Epithelial cell of proximal tubule (primary cell): ENCODE results near the gene COL6A5. TPM values are rescaled to one million over a fixed set of nuclear protein-coding genes. Genes with fewer than 3 reads are reported as not detected.

Source experiments
- DNase-seq: peaks from one replicate; pipeline ENCODE4 v3.0.0-alpha.2; 2011; ENCODE audit warnings: low read depth
- H3K4me3 ChIP-seq: 2 replicates; pipeline ENCODE4 v1.5.1; 2011; ENCODE audit warnings: low read depth, mild to moderate bottlenecking, low read length
- total RNA-seq: library from RNA; depleted of rRNA; stranded (reverse); fragments of >200 nt; gene quantifications from 2 replicates; pipeline ENCODE4 v1.2.3, GENCODE V29; 2015
- TF ChIP-seq, protein P1 (sequence below): conservative IDR thresholded peaks from 2 replicates; pipeline ENCODE4 v1.5.1; 2012; ENCODE audit warnings: low read depth, mild to moderate bottlenecking, low read length

The COL6A5 gene
- total RNA-seq, 1 donor from 2014 or later = not detected

DNA sequence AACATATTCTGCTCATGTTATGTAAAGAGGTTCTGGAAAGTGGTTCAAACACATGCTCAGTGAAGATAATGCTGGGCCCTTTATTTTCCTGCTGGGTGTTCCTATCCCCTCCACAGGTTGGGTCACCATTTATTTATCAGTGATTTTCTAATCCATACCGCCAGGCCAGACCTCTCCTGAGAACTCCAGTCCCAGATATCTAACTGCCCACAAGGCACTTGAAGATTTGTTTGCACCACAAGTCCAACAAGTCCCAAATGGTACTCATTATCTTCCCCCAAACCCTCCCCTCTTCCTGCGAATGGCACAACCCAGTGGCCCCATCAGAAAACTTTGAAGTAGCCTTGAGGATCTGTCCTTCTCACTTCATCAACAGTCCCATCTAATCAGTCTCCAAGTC lies 176.9 kb downstream of the COL6A5 start:
- DNase-seq = no peak
- TF ChIP-seq, protein P1, sequence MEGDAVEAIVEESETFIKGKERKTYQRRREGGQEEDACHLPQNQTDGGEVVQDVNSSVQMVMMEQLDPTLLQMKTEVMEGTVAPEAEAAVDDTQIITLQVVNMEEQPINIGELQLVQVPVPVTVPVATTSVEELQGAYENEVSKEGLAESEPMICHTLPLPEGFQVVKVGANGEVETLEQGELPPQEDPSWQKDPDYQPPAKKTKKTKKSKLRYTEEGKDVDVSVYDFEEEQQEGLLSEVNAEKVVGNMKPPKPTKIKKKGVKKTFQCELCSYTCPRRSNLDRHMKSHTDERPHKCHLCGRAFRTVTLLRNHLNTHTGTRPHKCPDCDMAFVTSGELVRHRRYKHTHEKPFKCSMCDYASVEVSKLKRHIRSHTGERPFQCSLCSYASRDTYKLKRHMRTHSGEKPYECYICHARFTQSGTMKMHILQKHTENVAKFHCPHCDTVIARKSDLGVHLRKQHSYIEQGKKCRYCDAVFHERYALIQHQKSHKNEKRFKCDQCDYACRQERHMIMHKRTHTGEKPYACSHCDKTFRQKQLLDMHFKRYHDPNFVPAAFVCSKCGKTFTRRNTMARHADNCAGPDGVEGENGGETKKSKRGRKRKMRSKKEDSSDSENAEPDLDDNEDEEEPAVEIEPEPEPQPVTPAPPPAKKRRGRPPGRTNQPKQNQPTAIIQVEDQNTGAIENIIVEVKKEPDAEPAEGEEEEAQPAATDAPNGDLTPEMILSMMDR = no peak
- H3K4me3 ChIP-seq = no peak overlapping the region

DNA sequence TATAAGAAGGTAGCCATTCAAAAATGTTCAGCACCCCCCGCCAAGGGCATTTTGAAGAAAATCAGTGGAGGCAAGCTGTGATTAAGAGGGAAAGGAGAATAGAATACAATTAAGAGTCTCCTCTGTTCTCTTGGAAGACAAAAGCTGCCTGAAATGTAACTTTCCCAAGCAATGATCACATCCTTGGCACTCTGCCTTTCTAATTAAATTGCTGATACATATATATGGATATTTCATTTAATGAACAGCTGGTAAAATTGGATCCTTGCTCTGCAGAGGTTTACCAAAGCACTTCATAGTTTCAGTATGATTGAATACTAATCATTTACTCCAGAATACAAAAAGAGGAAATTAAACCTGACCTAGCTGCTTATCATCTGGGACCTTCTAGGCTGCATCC lies 182.0 kb downstream of the COL6A5 start:
- no peak for DNase-seq
- TF ChIP-seq, protein P1 = no peak
- H3K4me3 ChIP-seq = no peak overlapping the region

DNA sequence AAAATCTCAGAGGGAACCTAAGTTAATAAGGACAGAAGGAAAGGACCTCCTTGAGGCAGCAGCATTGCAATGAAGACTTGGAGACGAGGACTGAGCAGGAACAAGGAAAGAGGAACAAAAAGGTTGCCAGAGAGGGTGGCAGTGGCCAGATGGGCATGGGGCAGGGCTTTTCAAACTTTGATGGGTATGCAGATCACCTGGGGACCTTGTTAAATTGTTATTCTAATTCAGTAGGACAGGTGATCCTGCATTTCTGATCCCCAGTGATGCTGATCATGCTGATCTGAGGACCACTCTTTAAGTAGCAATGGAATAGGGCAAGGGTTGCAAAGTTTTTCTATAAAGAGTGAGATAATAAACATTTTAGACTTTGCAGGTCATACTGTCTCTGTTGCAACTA lies 182.6 kb downstream of the COL6A5 start:
- no peak for DNase-seq
- no peak overlapping the region for H3K4me3 ChIP-seq
- TF ChIP-seq, protein P1 = no peak

DNA sequence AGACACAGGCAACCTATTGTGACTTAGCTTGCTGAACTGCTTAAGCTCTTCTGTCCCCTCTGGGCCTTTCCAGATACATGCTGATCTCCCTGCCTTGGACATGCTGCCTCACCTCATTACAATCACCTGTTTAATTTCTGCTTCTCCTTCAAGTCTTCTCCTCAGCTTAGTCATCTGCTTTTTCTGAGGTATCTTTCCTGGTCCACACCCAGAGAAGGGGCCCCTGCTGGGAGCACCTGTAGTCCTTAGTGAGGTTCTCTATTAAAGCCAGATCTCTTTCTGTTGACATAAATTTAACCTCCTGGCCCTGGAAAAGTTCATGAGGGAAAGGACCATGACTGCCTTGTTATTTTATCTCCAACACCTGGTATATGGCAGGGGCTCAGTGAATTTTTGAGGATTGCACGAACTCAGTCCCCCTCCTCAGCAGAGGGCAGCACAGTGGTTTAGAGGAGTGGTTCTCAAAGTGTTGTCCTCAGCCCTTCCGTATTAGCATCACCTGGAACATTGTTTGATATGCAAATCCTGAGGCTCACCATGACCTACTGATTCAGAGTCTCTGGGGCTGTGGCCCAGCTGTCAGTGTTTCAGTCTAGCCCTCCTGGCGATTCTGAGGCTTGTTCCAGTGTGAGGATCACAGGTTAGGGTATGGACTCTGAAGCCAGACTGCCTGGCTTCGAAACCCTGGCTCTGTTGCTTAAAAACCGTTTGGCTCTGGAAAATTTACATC lies 184.2 kb downstream of the COL6A5 start:
- no peak overlapping the region for H3K4me3 ChIP-seq
- TF ChIP-seq, protein P1 = no peak
- DNase-seq = no peak

DNA sequence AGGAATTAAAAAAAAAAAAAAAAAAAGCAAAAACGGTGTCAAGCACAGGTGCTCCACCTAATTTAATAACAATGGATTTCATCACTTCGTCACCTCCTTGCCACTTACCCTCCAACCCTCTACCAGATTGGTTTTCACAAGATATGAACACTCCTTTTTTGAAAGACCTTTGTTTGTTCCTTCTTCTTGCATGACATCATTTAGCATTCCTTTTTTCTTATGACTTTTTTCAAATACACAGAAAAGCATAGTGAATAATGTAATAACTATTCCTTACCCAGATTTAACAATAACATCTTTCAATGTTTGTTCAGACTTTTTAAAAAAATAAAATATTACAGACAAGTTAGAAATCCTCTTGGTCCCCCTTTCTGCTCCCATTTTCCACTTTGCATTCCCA lies 187.8 kb downstream of the COL6A5 start:
- no peak for DNase-seq
- TF ChIP-seq, protein P1 = no peak
- H3K4me3 ChIP-seq = no peak overlapping the region

Other genes with a start within 250 kb of the COL6A5 start
- not detected in 2 replicates for gene COL6A6, start 171.5 kb downstream of the COL6A5 start, total RNA-seq